Measurements from ENCODE around the gene KCNK17.

KCNK17 gene

GRCh38 chr6:39268721-39269120 lies 45.5 kb downstream of the KCNK17 start:
- no peak for DNase-seq (ENCODE audit: low read depth in 3 of 3)

GRCh38 chr6:39268171-39268570 lies 46.0 kb downstream of the KCNK17 start:
- DNase-seq (ENCODE audit: low read depth in 3 of 3): no peak

DNA sequence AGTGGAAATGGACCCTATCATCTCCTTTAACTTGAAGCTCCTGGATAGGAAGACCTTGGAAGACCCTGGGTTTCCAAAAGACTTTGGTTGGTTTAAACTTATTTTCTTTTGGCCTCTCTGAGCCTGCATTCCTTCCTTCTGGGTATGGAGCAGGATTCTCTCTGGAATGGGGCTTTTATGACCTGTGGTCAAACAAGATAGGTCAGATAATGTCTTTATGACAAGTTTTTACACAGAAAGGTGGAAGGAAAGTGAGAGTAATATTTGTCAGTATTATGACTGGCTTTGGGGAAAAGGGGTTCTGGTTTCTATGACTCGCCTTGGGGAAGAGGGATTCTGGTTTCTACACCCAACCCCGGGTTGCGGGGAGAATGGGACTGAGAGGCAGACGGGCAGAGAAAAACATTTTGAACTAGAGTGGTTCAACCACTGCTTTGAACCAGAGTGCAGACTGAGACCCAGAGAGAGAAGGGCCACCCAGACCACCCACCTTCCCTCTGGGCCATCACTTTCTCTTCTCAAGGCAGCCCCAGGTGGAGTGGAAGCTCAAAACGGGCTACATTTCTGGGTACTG lies 47.4 kb downstream of the KCNK17 start:
- no peak for DNase-seq (ENCODE audit: low read depth in 3 of 3)

GRCh38 chr6:39266375-39266774 lies 47.8 kb downstream of the KCNK17 start:
- DNase-seq (ENCODE audit: low read depth in 3 of 3): no peak

- DNase-seq (ENCODE audit: low read depth in 3 of 3): no peak
Observed at GRCh38 chr6:39263303-39264037, 50.7 kb downstream of the KCNK17 start.

DNA sequence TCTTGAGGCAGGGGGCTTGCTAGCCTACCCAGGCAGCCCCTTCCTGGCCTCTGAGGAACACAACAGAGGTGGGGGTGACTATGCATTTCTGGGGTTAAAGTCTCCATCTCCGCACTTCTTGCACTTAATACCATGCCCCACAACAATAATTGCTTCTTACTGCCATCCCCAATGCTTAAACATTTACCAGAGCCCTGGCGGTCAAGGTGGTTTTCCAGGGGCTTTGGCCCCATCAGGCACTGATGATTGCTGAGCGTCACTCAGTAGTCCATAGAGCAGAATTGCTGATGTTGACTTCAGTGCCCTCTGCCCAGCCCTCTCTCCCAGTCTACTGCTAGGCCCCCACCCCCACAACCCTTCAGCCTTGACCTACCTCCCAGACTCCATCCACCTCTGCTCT lies 52.5 kb downstream of the KCNK17 start:
- DNase-seq (ENCODE audit: low read depth in 3 of 3): no peak

DNA sequence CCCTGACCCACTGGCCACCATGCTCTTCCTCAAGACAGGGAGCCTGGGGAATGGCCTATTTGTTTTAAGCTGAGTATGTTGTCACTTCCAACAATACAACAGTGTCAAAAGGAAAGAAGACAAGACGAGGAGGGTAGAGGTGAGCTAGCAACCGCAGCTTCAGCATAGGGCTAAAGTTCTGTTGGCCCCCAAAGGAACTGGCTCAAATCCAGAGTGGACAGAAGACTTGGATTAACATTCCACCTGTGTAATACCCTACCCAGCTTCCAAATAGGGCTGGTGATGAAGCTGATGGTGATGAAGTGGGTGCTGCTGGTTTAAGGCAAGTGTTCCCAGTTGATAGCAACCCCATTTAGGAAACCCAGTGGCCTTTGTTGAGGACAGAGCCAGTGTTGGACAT lies 53.3 kb downstream of the KCNK17 start:
- DNase-seq (ENCODE audit: low read depth in 3 of 3): no peak

DNA sequence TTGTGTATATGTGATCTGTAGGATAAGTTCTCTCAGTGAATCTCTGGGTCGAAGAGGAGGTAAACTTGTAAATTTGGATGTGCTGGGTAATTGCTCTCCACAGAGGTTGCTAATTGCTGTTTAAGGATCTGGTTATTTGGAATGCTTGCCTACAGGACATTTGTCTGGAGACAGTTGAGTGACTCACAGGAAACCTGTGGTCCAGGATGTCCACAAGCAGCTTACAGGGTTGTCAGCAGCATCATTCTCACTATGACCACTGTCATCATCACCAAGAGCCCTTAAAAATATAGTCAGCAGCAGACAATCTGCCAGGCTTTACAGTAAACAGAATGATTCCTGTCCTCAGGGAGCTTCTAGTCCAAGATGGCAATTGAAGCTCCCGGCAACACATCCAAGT lies 53.8 kb downstream of the KCNK17 start:
- DNase-seq (ENCODE audit: low read depth in 3 of 3): no peak

GRCh38 chr6:39256294-39256940 lies 57.8 kb downstream of the KCNK17 start:
- no peak for DNase-seq (ENCODE audit: low read depth in 3 of 3)

DNA sequence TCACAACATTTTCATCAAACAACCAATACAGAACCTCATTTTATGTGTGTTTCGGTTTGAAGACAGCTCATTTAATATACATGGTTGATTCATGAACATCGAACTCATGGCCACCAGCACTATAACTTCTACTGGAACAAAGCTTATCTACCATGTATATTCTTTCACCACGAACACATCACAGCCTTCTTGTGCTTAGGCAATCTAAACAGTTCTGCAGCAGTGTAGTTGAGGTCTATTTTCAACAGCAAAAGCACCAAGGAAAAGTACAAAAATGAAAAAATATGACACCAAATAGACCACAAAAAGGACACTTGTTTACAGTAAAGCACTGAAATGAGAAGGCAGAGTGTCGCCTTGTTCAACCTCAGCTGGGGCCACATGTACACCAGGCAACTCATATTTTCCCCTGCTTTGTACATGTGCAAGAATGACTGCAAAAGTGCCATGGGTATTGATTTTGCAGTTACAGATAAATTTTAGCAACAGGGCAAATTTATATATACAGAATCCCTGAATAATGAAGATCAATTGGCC lies 59.2 kb downstream of the KCNK17 start:
- DNase-seq (ENCODE audit: low read depth in 3 of 3): no peak

DNA sequence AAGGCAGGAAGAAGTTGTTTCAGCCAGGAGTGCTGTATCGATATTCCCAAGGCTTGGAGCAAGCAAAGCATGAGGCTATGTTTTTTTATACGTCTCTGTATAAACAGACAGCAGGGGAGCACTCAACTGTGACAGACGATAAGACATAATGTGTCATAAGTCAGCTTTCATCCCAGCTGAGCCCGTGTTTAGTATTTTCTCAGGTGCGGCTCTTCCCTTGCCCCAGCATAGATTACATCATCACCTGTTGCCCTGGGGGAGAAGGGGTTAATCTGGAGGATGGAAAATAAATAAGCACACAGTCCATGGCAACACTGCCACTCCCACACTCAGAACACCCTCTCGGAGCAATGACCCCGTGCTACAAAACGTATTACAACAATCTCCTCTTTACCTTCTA lies 62.8 kb downstream of the KCNK17 start:
- no peak for DNase-seq (ENCODE audit: low read depth in 3 of 3)

- DNase-seq (ENCODE audit: low read depth in 3 of 3): no peak
Observed at GRCh38 chr6:39250507-39250906, 63.7 kb downstream of the KCNK17 start.

DNA sequence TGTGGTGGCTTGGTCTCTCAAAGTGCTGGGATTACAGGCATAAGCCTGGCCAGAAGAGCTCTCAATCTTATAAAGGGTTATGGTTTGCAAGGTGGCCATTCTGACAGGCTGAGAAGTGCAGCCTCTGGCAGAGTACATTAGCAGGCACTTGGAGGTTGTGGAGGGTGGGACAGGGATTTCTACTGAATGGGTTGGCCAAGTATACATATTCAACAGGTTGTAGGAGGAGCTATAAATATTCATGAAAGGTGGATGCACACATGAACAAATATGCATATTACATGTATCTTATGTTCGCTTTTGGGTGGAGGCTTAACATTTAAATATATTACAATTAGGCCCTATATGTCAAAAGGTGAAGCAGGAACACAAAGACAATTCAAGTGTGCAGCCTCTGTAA lies 64.9 kb downstream of the KCNK17 start:
- no peak for DNase-seq (ENCODE audit: low read depth in 3 of 3)

All from stimulated activated CD4-positive, alpha-beta T cell treated with anti-CD3 and anti-CD28 coated beads, TNF-alpha, amount 100 ng/mL, for 4 hours (primary cell).